ENCODE results near the gene HNRNPA1. TPM values are rescaled to one million over a fixed set of nuclear protein-coding genes. Genes with fewer than 3 reads are reported as not detected.

Gene HNRNPA1
- total and polyA plus RNA-seq, 2 donors (not counting 1 experiment from before 2014, with no cell fraction given), result 631 to 1,040 TPM

DNA sequence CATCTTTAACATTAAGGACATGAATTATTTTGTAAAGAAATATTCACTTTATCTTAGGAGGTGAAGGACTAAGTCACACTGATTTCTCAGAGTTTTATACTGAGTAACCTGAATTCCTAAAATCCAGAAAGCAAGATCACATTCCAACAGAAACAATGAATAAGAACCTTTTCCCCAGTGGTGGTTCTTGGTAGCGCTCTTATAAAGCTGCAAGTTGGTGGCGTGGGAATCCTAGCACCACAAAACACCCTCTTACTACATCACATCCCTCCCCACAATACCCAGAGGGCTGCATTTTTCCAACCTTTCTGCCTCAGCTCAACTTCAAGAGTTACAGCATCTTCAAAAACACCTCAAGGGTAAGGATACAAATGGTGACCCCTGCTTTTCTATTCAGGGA lies 47.7 kb upstream of the HNRNPA1 start:
- DNase-seq, result no peak
- no peak overlapping the region for H3K4me2 ChIP-seq (replicated peaks; ENCODE audit: low read depth, low read length, poor library complexity, severe bottlenecking)
- H4K20me1 ChIP-seq (ENCODE audit: control insufficient read depth, insufficient read depth, low read length, poor library complexity, severe bottlenecking), result no peaks in the 10 kb centered on the region
- Mint-ChIP-seq H3K4me1 (peaks cover 13% of the 10 kb centered on the region), H3K27me3 (no peaks in the 10 kb centered on the region), H3K27ac (no peak overlapping the region), H3K9me3 (ENCODE audit: insufficient read depth) (no peaks in the 10 kb centered on the region), H3K4me3 (no peak overlapping the region)
- H3K79me2 ChIP-seq (ENCODE audit: control insufficient read depth, insufficient read depth, low read length), result no peaks in the 10 kb centered on the region
- H3K27ac ChIP-seq (ENCODE audit: low read length in 2 of 2), result no peak overlapping the region
- no peaks in the 10 kb centered on the region for H3K27me3 ChIP-seq (replicated peaks in 1 of 4; ENCODE audit: control extremely low read depth in 1 of 4, control insufficient read depth in 3 of 4, insufficient read depth in 4 of 4, low read length in 3 of 4)
- ATAC-seq (ENCODE audit: low read depth), result no peak
- CTCF ChIA-PET, result interaction anchor here (1.6 kb wide), 1 partner anchor 161 kb away, joined by 3 read pairs; no protein-coding TSS in a partner anchor
- H3K9me3 ChIP-seq (ENCODE audit: control extremely low read depth in 1 of 3, control insufficient read depth in 2 of 3, insufficient read depth in 1 of 3, low read length in 2 of 3), result no peaks in the 10 kb centered on the region
- intact Hi-C loops (cut with micrococcal nuclease), result no loop called here
- H3K4me3 ChIP-seq (ENCODE audit: control extremely low read depth in 1 of 5, extremely low read depth in 1 of 5, insufficient read depth in 1 of 5, low read depth in 2 of 5, low read length in 4 of 5), result no peak overlapping the region
- no peak overlapping the region for H3K9ac ChIP-seq (ENCODE audit: low read length)
- 92% methylated on average over 2 of the region's 2 CpGs for WGBS (ENCODE audit: insufficient coverage)
- TF ChIP-seq, protein P1, sequence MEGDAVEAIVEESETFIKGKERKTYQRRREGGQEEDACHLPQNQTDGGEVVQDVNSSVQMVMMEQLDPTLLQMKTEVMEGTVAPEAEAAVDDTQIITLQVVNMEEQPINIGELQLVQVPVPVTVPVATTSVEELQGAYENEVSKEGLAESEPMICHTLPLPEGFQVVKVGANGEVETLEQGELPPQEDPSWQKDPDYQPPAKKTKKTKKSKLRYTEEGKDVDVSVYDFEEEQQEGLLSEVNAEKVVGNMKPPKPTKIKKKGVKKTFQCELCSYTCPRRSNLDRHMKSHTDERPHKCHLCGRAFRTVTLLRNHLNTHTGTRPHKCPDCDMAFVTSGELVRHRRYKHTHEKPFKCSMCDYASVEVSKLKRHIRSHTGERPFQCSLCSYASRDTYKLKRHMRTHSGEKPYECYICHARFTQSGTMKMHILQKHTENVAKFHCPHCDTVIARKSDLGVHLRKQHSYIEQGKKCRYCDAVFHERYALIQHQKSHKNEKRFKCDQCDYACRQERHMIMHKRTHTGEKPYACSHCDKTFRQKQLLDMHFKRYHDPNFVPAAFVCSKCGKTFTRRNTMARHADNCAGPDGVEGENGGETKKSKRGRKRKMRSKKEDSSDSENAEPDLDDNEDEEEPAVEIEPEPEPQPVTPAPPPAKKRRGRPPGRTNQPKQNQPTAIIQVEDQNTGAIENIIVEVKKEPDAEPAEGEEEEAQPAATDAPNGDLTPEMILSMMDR (IDR thresholded peaks at IDR 0.05), result no peak
- no peak for TF ChIP-seq EZH2 (IDR thresholded peaks at IDR 0.05; ENCODE audit: borderline replicate concordance, insufficient read depth, low read depth, low read length, poor library complexity, severe bottlenecking)
- POLR2A ChIA-PET, result no interaction called here
- peaks cover 10 to 13% of the 10 kb centered on the region in 2 donors for H3K4me1 ChIP-seq (ENCODE audit: control insufficient read depth in 2 of 2, insufficient read depth in 2 of 2, low read length in 2 of 2)
- H3K36me3 ChIP-seq (replicated peaks in 1 of 2; ENCODE audit: control extremely low read depth in 1 of 2, control insufficient read depth in 1 of 2, extremely low read depth in 1 of 2, insufficient read depth in 2 of 2, low read length in 1 of 2), result peaks cover 0 to 3% of the 10 kb centered on the region in 2 experiments
- no peak overlapping the region for H2AFZ ChIP-seq (ENCODE audit: insufficient read depth, low read depth, low read length, poor library complexity, severe bottlenecking)

DNA sequence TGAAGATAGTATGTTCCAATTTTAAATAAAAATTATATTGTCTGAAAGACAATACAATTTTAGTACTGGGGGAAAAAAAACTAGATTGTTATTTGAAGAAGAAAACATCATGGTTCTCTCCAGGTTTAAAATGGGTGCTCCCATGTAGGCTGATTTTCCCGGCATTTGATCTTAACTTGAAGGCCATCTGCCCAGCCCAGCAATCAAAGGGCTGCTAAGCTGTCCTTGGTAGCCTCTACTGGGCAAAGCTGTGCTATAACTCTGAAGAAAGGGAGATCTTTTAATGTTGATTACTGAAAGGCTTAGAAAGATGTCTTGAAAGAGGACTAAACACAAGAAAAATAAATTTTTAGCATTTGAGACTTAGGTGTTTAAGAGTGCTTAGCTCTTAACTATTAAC lies 42.0 kb upstream of the HNRNPA1 start:
- ATAC-seq (ENCODE audit: low read depth) (no peak), DNase-seq (no peak)
- Histone ChIP-seq H3K79me2 (ENCODE audit: control insufficient read depth, insufficient read depth, low read length) (peaks cover under 1% of the 10 kb centered on the region), H3K36me3 (replicated peaks in 1 of 2; ENCODE audit: control extremely low read depth in 1 of 2, control insufficient read depth in 1 of 2, extremely low read depth in 1 of 2, insufficient read depth in 2 of 2, low read length in 1 of 2) (peaks cover 6 to 33% of the 10 kb centered on the region in 2 experiments), H3K27me3 (replicated peaks in 1 of 4; ENCODE audit: control extremely low read depth in 1 of 4, control insufficient read depth in 3 of 4, insufficient read depth in 4 of 4, low read length in 3 of 4) (no peaks in the 10 kb centered on the region), H4K20me1 (ENCODE audit: control insufficient read depth, insufficient read depth, low read length, poor library complexity, severe bottlenecking) (no peaks in the 10 kb centered on the region), H2AFZ (ENCODE audit: insufficient read depth, low read depth, low read length, poor library complexity, severe bottlenecking) (no peak overlapping the region), H3K4me2 (replicated peaks; ENCODE audit: low read depth, low read length, poor library complexity, severe bottlenecking) (no peak overlapping the region), H3K4me1 (ENCODE audit: control insufficient read depth in 2 of 2, insufficient read depth in 2 of 2, low read length in 2 of 2) (no peaks in the 10 kb centered on the region), H3K27ac (ENCODE audit: low read length in 2 of 2) (no peak overlapping the region), H3K9me3 (ENCODE audit: control extremely low read depth in 1 of 3, control insufficient read depth in 2 of 3, insufficient read depth in 1 of 3, low read length in 2 of 3) (no peaks in the 10 kb centered on the region), H3K9ac (ENCODE audit: low read length) (no peak overlapping the region), H3K4me3 (ENCODE audit: control extremely low read depth in 1 of 5, extremely low read depth in 1 of 5, insufficient read depth in 1 of 5, low read depth in 2 of 5, low read length in 4 of 5) (no peak overlapping the region)
- 100% methylated on average over 1 of the region's 1 CpG for WGBS (ENCODE audit: insufficient coverage)
- ChIA-PET CTCF (interaction anchor here (0.9 to 4.9 kb wide), 2 partner anchors 13 to 18 kb away, joined by 3 to 25 read pairs; no protein-coding TSS in a partner anchor), POLR2A (interaction anchor here (0.5 to 0.9 kb wide), 2 partner anchors 14 to 63 kb away, joined by 3 to 5 read pairs; no protein-coding TSS in a partner anchor)
- intact Hi-C loops (cut with micrococcal nuclease), result no loop called here
- no peaks in the 10 kb centered on the region for H3K9me3 Mint-ChIP-seq (ENCODE audit: insufficient read depth)
- H3K4me3 Mint-ChIP-seq, result no peak overlapping the region
- TF ChIP-seq, protein P1 (IDR thresholded peaks at IDR 0.05), result no peak
- no peak for TF ChIP-seq EZH2 (IDR thresholded peaks at IDR 0.05; ENCODE audit: borderline replicate concordance, insufficient read depth, low read depth, low read length, poor library complexity, severe bottlenecking)
- H3K4me1 Mint-ChIP-seq, result peaks cover 2% of the 10 kb centered on the region
- peak overlapping the region; percentile 16 for H3K27ac Mint-ChIP-seq
- no peaks in the 10 kb centered on the region for H3K27me3 Mint-ChIP-seq
